ENCODE measurements around the gene ZNF579. TPM values are rescaled to one million over a fixed set of nuclear protein-coding genes. Genes with fewer than 3 reads are reported as not detected.
A peak's percentile ranks its signal among the peaks of the same experiment; 100 is the strongest.
"Not testable (repeated sequence)": the region's sequence is repeated elsewhere in the genome, so short reads cannot be mapped to it uniquely, and the experiment has no call there.

The ZNF579 gene
- total RNA-seq, 1 donor from 2014 or later = 10.9 TPM

DNA sequence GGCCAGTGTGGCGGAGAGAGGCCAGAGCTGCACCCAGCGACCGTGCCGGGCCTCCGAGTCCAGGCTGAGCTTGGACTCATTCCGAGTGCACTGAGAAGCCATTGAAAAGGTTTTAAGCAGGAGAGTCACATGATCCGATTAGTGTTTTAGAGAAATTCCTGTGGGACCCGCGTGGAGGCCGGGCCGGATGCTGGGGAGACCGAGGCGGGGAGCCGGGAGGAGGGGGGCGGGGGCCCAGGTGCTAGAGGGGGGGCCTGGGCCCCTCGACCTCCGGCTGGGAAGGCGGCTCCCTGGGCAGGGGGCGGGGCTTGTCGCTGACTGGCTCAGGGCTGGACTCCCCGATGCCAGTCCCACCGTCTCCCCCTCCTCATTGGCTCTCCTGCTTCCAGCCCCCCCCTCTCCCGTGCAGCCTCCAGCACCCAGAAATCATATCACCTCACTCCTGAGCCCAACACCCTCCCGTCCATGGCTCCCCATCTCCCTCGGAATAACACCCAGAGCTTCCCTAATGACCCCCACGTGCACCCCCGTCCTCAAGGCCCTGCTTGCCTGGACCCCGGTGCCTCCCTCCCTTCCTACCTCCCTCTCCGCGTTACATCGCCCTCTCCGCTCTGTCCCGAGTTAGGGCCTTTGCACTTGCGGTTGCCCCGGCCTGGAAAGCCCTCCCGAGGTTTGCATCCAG, 5.2 kb upstream of the ZNF579 start:
- H3K4me1 Mint-ChIP-seq = peaks cover 41% of the 10 kb centered on the region
- intact Hi-C loops (cut with micrococcal nuclease) = loop anchor here (2.0 kb wide), 1 partner anchor 69 kb away; no protein-coding TSS in a partner anchor
- DNase-seq (peak; percentile 44), ATAC-seq (ENCODE audit: low read depth) (peak; percentile 53)
- H3K36me3 Mint-ChIP-seq (ENCODE audit: low read depth) = no peaks in the 10 kb centered on the region
- H3K27ac Mint-ChIP-seq = peak overlapping the region; percentile 10
- H3K9me3 Mint-ChIP-seq = no peaks in the 10 kb centered on the region
- TF ChIP-seq CTCF (IDR thresholded peaks at IDR 0.05) = no peak
- no peaks in the 10 kb centered on the region for H3K27me3 Mint-ChIP-seq
- H3K4me3 Mint-ChIP-seq = peak overlapping the region; percentile 85
- ChIA-PET CTCF (interaction anchor here (0.8 kb wide), 1 partner anchor 47 kb away, joined by 3 read pairs; no protein-coding TSS in a partner anchor), POLR2A (interaction anchor here (0.6 to 5.7 kb wide), 5 partner anchors 14 to 1247 kb away, joined by 3 to 42 read pairs (median 3); partner anchors contain the start of genes FIZ1 and ZNF524)

DNA sequence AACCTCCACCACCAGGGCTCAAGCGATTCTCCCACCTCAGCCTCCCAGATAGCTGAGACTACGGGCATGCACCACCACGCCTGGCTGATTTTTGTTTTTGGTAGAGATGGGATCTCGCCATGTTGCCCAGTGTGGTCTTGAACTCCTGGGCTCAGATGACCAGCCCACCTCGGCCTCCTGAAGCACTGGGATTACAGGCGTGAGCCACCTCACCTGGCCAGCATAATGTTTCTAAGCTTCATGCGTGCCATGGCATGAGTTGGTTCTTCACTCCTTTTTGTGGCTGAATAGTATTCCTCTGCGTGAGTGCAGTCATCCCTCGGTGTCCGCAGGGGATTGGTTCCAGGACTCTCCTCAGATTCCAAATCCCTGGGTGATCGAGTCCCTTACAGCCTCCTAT, 4.2 kb upstream of the ZNF579 start:
- CTCF ChIA-PET = interaction anchor here (0.9 kb wide), 1 partner anchor 81 kb away, joined by 3 read pairs; no protein-coding TSS in a partner anchor
- no peaks in the 10 kb centered on the region for H3K27me3 Mint-ChIP-seq
- POLR2A ChIA-PET = interaction anchor here (1.1 to 5.7 kb wide), 2 partner anchors 15 to 50 kb away, joined by 4 to 42 read pairs; partner anchors contain the start of genes FIZ1 and ZNF524
- peaks cover 3% of the 10 kb centered on the region for H3K36me3 Mint-ChIP-seq (ENCODE audit: low read depth)
- no peak overlapping the region for H3K27ac Mint-ChIP-seq
- no peak for TF ChIP-seq CTCF (IDR thresholded peaks at IDR 0.05)
- DNase-seq (no peak), ATAC-seq (ENCODE audit: low read depth) (no peak)
- H3K9me3 Mint-ChIP-seq = no peaks in the 10 kb centered on the region
- H3K4me1 Mint-ChIP-seq = peaks cover 45% of the 10 kb centered on the region
- H3K4me3 Mint-ChIP-seq = no peak overlapping the region
- intact Hi-C loops (cut with micrococcal nuclease) = no loop called here

DNA sequence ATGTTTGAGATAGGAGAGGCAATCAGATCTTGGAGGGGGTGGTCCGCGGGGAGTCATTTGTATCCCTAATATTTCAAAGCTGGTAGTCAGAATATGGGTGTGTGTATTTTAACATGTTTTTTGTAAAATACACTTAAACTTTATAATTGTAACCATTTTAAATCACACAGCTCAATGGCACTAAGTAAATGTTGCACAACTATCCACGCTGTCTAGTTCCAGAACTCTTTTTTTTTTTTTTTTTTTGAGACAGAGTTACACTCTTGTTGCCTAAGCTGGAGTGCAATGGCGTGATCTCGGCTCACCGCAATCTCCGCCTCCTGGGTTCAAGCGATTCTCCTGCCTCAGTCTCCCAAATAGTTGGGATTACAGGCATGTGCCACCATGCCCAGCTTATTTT, 3.2 kb upstream of the ZNF579 start:
- ATAC-seq (ENCODE audit: low read depth); intact Hi-C loops (cut with micrococcal nuclease): not testable (repeated sequence)
- POLR2A ChIA-PET = interaction anchor here (1.1 to 5.7 kb wide), 2 partner anchors 16 to 51 kb away, joined by 4 to 42 read pairs; partner anchors contain the start of genes FIZ1 and ZNF524

DNA sequence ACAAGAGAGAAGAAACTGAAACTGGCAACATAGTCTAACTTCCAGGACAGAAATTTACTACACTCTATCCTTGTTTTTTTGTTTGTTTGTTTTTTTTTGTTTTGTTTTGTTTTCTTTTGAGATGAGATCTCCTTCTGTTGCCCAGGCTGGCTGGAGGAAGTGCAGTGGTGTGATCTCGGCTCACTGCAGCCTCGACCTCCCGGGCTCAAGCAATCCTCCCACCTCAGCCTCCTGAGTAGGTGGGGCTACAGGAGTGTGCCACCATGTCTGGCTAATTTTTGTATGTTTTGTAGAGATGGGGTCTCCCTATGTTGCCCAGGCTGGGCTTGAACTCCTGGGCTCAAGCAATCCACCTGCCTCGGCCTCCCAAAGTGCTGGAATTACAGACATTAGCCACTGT, 1.6 kb upstream of the ZNF579 start:
- Mint-ChIP-seq H3K4me1 (peaks cover 44% of the 10 kb centered on the region), H3K36me3 (ENCODE audit: low read depth) (peaks cover 11% of the 10 kb centered on the region), H3K4me3 (peak overlapping the region; percentile 84), H3K27ac (peak overlapping the region; percentile 7)
- H3K27me3 Mint-ChIP-seq; H3K9me3 Mint-ChIP-seq; DNase-seq; intact Hi-C loops (cut with micrococcal nuclease); ATAC-seq (ENCODE audit: low read depth); CTCF ChIA-PET: not testable (repeated sequence)
- POLR2A ChIA-PET = interaction anchor here (1.0 to 2.5 kb wide), 2 partner anchors 17 to 72 kb away, joined by 3 to 15 read pairs; partner anchors contain the start of genes FIZ1, U2AF2 and ZNF524

More for the DNA sequence above, 3.2 kb upstream of the ZNF579 start:
- H3K27ac Mint-ChIP-seq; H3K9me3 Mint-ChIP-seq; DNase-seq; H3K4me3 Mint-ChIP-seq; H3K36me3 Mint-ChIP-seq (ENCODE audit: low read depth); CTCF ChIA-PET; H3K27me3 Mint-ChIP-seq: not testable (repeated sequence)
- H3K4me1 Mint-ChIP-seq = peaks cover 47% of the 10 kb centered on the region

DNA sequence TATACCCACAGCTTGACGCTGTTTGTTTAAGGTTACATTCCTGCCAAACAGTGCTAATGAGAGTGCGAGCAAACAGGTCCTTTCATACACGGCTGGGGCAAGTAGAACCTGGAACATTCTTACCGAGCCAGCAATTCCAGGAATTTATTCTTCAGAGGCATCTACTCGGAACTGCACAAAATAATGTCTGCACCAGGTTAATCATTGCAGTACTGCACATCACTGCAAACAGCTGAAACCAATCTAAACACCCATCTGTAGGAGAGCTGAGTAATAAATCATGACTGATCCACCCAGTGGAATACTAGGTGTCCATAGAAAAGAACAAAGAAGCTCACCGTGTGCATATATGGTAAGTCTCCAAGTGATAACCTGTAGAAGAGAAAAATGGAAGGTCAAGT, 1.2 kb upstream of the ZNF579 start:
- Mint-ChIP-seq H3K27me3 (no peaks in the 10 kb centered on the region), H3K27ac (peak overlapping the region; percentile 7), H3K4me1 (peaks cover 39% of the 10 kb centered on the region), H3K9me3 (no peaks in the 10 kb centered on the region), H3K4me3 (peak overlapping the region; percentile 84), H3K36me3 (ENCODE audit: low read depth) (peaks cover 16% of the 10 kb centered on the region)
- ATAC-seq (ENCODE audit: low read depth) (no peak), DNase-seq (no peak)
- no peak for TF ChIP-seq CTCF (IDR thresholded peaks at IDR 0.05)
- intact Hi-C loops (cut with micrococcal nuclease) = loop anchor here (2.0 kb wide), 4 partner anchors 17 to 93 kb away; partner anchors contain the start of genes EPN1, FIZ1, U2AF2 and ZNF580
- POLR2A ChIA-PET = interaction anchor here (0.7 to 2.5 kb wide), 3 partner anchors 17 to 73 kb away, joined by 3 to 15 read pairs (median 3); partner anchors contain the start of genes FIZ1, U2AF2, ZNF524 and ZNF580
- CTCF ChIA-PET = no interaction called here

All from activated B cell treated with CpG ODN at 0.5 μM for 24 hours (primary cell).